ENCODE data around the gene NSDHL. TPM values are rescaled to one million over a fixed set of nuclear protein-coding genes. Genes with fewer than 3 reads are reported as not detected.

NSDHL gene
- total RNA-seq, 1 experiment from 2014 or later, result 31.6 TPM

DNA sequence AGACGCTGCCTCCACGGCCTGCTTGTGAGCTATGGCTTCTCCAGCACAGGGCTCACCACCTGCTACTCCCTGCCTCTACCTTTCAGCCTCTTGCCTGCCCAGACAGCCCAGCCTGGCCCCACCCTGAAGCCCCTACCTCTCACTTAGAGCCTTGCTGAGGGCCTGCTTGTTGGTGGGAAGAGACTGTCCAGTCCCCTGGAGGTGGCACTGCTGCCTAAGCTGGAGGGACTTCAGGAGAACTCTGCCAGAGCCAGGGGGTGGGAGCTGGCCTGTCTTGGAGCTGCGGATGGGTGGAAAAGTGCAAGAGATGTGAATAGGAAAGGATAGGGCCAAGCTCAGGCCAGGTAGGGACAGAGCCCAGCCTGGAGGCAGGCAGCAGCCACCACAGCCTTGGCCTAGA, 64.3 kb downstream of the NSDHL start:
- no peak overlapping the region for H3K4me3 Mint-ChIP-seq
- no peak overlapping the region for H4K5ac ChIP-seq (ENCODE audit: insufficient read length, low read depth, low read length)
- H3K9me3 ChIP-seq (ENCODE audit: control insufficient read depth, low read depth, low read length), result peaks cover 41% of the 10 kb centered on the region
- TF ChIP-seq, protein P1, sequence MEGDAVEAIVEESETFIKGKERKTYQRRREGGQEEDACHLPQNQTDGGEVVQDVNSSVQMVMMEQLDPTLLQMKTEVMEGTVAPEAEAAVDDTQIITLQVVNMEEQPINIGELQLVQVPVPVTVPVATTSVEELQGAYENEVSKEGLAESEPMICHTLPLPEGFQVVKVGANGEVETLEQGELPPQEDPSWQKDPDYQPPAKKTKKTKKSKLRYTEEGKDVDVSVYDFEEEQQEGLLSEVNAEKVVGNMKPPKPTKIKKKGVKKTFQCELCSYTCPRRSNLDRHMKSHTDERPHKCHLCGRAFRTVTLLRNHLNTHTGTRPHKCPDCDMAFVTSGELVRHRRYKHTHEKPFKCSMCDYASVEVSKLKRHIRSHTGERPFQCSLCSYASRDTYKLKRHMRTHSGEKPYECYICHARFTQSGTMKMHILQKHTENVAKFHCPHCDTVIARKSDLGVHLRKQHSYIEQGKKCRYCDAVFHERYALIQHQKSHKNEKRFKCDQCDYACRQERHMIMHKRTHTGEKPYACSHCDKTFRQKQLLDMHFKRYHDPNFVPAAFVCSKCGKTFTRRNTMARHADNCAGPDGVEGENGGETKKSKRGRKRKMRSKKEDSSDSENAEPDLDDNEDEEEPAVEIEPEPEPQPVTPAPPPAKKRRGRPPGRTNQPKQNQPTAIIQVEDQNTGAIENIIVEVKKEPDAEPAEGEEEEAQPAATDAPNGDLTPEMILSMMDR (conservative IDR thresholded peaks at IDR 0.05), result no peak
- no CpG with 5 or more reads among the region's 3 CpGs for WGBS (ENCODE audit: extremely low coverage, insufficient read length, low lambda C conversion rate)
- DNase-seq, result no peak
- H2BK15ac ChIP-seq (ENCODE audit: low read depth, low read length), result no peak overlapping the region
- H2BK5ac ChIP-seq (ENCODE audit: insufficient read length, low read length), result no peak overlapping the region
- H2BK20ac ChIP-seq (ENCODE audit: low read depth, low read length, poor library complexity, severe bottlenecking), result no peak overlapping the region
- peaks cover 9% of the 10 kb centered on the region for H3K23me2 ChIP-seq (ENCODE audit: insufficient read length, low read depth, low read length, poor library complexity, severe bottlenecking)
- no peak overlapping the region for H3T11ph ChIP-seq (ENCODE audit: low read length)
- no peak overlapping the region for H3K27ac Mint-ChIP-seq
- no peaks in the 10 kb centered on the region for H3K79me1 ChIP-seq (ENCODE audit: insufficient read depth, low read depth, low read length, poor library complexity, severe bottlenecking)
- no peak overlapping the region for H2BK12ac ChIP-seq (ENCODE audit: insufficient read length, low read depth, low read length)
- no peak overlapping the region for H3K14ac ChIP-seq (ENCODE audit: insufficient read depth, low read length)
- H3K79me2 ChIP-seq (ENCODE audit: insufficient read depth, low read length), result no peaks in the 10 kb centered on the region
- no peak overlapping the region for H3K4me2 ChIP-seq (ENCODE audit: insufficient read depth, insufficient read length, low read length)
- peaks cover 35 to 54% of the 10 kb centered on the region in 2 experiments for H3K4me1 Mint-ChIP-seq
- H2BK120ac ChIP-seq (ENCODE audit: low read depth, low read length, poor library complexity, severe bottlenecking), result no peak overlapping the region
- no peak overlapping the region for H3K56ac ChIP-seq (ENCODE audit: insufficient read length, low read depth, low read length)
- H3K23ac ChIP-seq (ENCODE audit: insufficient read length, low read depth, low read length), result no peak overlapping the region
- no peaks in the 10 kb centered on the region for H4K20me1 ChIP-seq (ENCODE audit: control insufficient read depth, insufficient read depth, insufficient read length)
- H3K9me3 Mint-ChIP-seq, result peaks cover 74 to 79% of the 10 kb centered on the region in 2 experiments
- no peak overlapping the region for H3K4ac ChIP-seq (ENCODE audit: low read depth, low read length)
- H2AK5ac ChIP-seq (ENCODE audit: insufficient read length, low read length), result no peak overlapping the region
- peaks cover 39% of the 10 kb centered on the region for H3K27me3 Mint-ChIP-seq (ENCODE audit: low read depth)
- no peak overlapping the region for H3K9ac ChIP-seq (ENCODE audit: extremely low read depth, insufficient read length, low read length)
- H3K27me3 ChIP-seq (ENCODE audit: insufficient read depth, low read length), result no peaks in the 10 kb centered on the region; the same call in 1 of the 2 replicates
- no peak overlapping the region for H4K91ac ChIP-seq (ENCODE audit: insufficient read length, low read depth, low read length)
- no peak overlapping the region for H3K27ac ChIP-seq (ENCODE audit: insufficient read length, low read depth, low read length)
- H3K4me1 ChIP-seq (ENCODE audit: insufficient read depth, low read length), result no peaks in the 10 kb centered on the region; the same call in 1 of the 2 replicates
- no peak overlapping the region for H4K8ac ChIP-seq (replicated peaks; ENCODE audit: insufficient read length, low read depth, low read length)
- H3K36me3 Mint-ChIP-seq (ENCODE audit: insufficient read depth in 1 of 3, low read depth in 3 of 3), result peaks cover 5 to 15% (median 10%) of the 10 kb centered on the region in 3 experiments; a peak in 6 of 7 replicates
- no peak overlapping the region for H3K18ac ChIP-seq (ENCODE audit: insufficient read length, low read depth, low read length)
- no peak overlapping the region for H2AFZ ChIP-seq (ENCODE audit: low read length)

All from H9 (cell line).